Coronary artery (tissue), 2 donors: ENCODE results near the gene MSI1.

Experiments used
- DNase-seq: peaks from one replicate; pipeline ENCODE4 v3.0.0-alpha.2; 2017; ENCODE audit warnings: low spot score
- H3K27ac ChIP-seq, 2 donors: fragments of 200-600 bp; sonication (generic); one replicate each; pipeline ENCODE4 v1.5.1; 2016 to 2019
- H3K4me3 ChIP-seq: fragments of 200-600 bp; sonication (generic); 2 replicates; pipeline ENCODE4 v1.5.1; 2016; ENCODE audit warnings: mild to moderate bottlenecking, moderate library complexity
- CTCF ChIP-seq: fragments of 200-600 bp; sonication (generic); IDR thresholded peaks from one replicate; pipeline ENCODE4 v1.5.1; 2019; ENCODE audit warnings: antibody characterized with exemption

The MSI1 gene

DNA sequence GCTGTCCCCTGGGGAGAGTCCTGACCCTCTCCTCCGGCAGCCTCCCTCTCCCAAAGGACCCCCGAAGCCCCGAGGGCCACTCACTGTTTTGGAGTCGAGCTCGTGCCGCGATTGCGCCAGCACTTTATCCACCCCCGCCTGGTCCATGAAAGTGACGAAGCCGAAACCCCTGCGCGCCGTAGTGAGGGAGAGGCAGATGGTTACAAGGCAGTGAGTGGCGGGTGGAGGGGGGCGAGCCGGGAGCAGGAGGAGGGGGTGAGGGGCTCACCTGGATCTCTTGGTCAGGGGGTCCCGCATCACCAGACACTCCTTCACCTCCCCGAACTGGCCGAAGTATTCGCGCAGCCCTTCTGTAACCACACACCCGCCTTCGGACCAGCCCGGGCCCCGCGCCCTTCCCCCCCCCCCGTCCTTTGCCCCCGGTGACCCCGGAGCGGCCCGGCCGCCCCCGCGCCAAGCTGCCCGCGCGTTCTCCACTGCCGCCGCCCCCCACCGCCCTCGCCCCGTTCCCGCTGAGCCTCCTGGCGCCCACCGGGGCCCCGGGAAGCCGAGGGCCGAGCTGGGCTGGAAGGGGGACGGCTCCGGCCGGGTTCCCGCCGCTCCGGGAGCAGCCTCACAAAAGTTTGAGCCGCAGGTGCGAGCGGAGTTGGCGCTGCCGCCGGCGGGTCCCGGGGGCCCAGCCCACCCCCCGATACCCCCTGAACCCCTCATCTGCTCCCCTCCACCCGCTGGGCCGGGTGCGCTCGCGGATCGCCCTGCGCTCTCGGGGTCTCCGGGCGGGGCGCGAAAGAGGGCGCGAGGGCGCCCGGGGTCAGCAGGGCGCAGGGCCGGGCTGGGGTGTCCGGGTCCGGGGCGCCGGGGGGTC is 808 bp downstream of the MSI1 start:
- no peak for DNase-seq
- Histone ChIP-seq H3K27ac (no peak overlapping the region), H3K4me3 (peak overlapping the region; percentile 72)
- TF ChIP-seq CTCF: no peak

- Histone ChIP-seq H3K27ac (no peak overlapping the region), H3K4me3 (peak overlapping the region; percentile 72)
- TF ChIP-seq CTCF: no peak
- no peak for DNase-seq
Observed at GRCh38 chr12:120367233-120367923, 1.6 kb downstream of the MSI1 start.

GRCh38 chr12:120366845-120367232 is 2.1 kb downstream of the MSI1 start:
- no peak for DNase-seq
- no peak for TF ChIP-seq CTCF
- no peak overlapping the region for H3K4me3 ChIP-seq
- H3K27ac ChIP-seq: no peak overlapping the region

GRCh38 chr12:120366341-120366705 is 2.6 kb downstream of the MSI1 start:
- DNase-seq: no peak
- H3K4me3 ChIP-seq: no peak overlapping the region
- H3K27ac ChIP-seq: no peak overlapping the region
- TF ChIP-seq CTCF: no peak

- H3K4me3 ChIP-seq: no peak overlapping the region
- TF ChIP-seq CTCF: no peak
- no peak for DNase-seq
- no peak overlapping the region for H3K27ac ChIP-seq
Observed at GRCh38 chr12:120365675-120366340, 3.2 kb downstream of the MSI1 start.

DNA sequence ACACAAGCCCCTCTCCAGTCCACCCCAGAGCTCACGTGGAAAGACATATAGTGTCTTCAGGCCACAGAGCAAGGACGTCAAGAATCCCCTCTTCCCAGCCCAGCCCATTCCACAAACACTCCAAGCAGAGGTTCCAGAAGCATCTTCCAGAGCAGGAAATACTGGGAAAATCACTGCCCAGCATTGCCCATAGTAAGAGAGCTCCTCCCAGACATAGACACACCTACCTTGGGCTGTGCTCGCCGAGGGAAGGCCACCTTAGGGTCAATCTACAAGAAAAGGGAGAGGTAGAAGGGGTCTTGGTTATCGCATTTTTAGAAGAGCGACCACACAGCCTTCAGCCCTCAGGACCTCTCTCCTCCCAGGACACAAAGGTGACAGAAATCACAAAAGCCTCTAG is 4.5 kb downstream of the MSI1 start:
- TF ChIP-seq CTCF: no peak

More for the DNA sequence above, 4.5 kb downstream of the MSI1 start:
- no peak for DNase-seq
- Histone ChIP-seq H3K27ac (no peak overlapping the region), H3K4me3 (no peak overlapping the region)
